ENCODE results near the gene CYP24A1. TPM values are rescaled to one million over a fixed set of nuclear protein-coding genes. Genes with fewer than 3 reads are reported as not detected.
A peak's percentile ranks its signal among the peaks of the same experiment; 100 is the strongest.

Gene CYP24A1
- total RNA-seq, 3 donors from 2014 or later (not counting 1 experiment from before 2014, with no cell fraction given) = 0.12 TPM; not detected in 2

DNA sequence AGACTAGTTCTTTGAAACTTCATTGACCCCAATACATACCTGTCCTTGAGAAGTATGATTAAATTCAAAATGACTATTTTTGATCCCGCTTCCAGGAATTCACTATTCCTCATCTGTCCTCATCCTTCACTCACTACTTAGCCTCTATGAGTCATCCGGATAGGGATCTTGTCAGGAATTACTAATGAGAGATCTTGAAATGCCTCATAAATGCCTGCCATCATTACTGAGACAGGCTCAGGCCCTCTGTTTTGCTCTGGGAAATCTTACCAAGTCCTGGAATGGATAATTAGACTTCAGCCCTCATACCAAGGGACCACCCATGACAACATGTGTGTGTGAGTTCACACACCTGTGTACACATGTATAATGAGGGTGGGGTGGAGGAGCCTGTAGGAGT lies 2.8 kb upstream of the CYP24A1 start:
- H3K27me3 ChIP-seq (ENCODE audit: control insufficient read depth, insufficient read depth, low read length) = peaks cover 34% of the 10 kb centered on the region
- no peaks in the 10 kb centered on the region for H3K9me3 Mint-ChIP-seq
- H3K4me3 ChIP-seq (ENCODE audit: low read length) = no peak overlapping the region
- intact Hi-C loops (cut with micrococcal nuclease) = no loop called here
- no peak overlapping the region for H3K27ac ChIP-seq (ENCODE audit: low read length)
- no peaks in the 10 kb centered on the region for H3K36me3 Mint-ChIP-seq
- no peak for DNase-seq
- H3K9me3 ChIP-seq (ENCODE audit: control insufficient read depth, insufficient read depth, low read length) = no peaks in the 10 kb centered on the region
- no peak for ATAC-seq
- H3K36me3 ChIP-seq (ENCODE audit: control insufficient read depth, insufficient read depth, low read length) = no peaks in the 10 kb centered on the region
- peaks cover 12% of the 10 kb centered on the region for H3K4me1 ChIP-seq (ENCODE audit: control insufficient read depth, insufficient read depth, low read length)
- H3K4me1 Mint-ChIP-seq = peaks cover 4 to 13% of the 10 kb centered on the region in 2 donors
- H3K27me3 Mint-ChIP-seq (ENCODE audit: low read depth in 2 of 2) = peaks cover 48 to 75% of the 10 kb centered on the region in 2 donors
- H3K27ac Mint-ChIP-seq = no peak overlapping the region
- 79% methylated on average over 2 of the region's 2 CpGs for WGBS (ENCODE audit: insufficient coverage)
- TF ChIP-seq, protein P1, sequence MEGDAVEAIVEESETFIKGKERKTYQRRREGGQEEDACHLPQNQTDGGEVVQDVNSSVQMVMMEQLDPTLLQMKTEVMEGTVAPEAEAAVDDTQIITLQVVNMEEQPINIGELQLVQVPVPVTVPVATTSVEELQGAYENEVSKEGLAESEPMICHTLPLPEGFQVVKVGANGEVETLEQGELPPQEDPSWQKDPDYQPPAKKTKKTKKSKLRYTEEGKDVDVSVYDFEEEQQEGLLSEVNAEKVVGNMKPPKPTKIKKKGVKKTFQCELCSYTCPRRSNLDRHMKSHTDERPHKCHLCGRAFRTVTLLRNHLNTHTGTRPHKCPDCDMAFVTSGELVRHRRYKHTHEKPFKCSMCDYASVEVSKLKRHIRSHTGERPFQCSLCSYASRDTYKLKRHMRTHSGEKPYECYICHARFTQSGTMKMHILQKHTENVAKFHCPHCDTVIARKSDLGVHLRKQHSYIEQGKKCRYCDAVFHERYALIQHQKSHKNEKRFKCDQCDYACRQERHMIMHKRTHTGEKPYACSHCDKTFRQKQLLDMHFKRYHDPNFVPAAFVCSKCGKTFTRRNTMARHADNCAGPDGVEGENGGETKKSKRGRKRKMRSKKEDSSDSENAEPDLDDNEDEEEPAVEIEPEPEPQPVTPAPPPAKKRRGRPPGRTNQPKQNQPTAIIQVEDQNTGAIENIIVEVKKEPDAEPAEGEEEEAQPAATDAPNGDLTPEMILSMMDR (IDR thresholded peaks at IDR 0.05) = no peak
- no peak overlapping the region for H3K4me3 Mint-ChIP-seq

DNA sequence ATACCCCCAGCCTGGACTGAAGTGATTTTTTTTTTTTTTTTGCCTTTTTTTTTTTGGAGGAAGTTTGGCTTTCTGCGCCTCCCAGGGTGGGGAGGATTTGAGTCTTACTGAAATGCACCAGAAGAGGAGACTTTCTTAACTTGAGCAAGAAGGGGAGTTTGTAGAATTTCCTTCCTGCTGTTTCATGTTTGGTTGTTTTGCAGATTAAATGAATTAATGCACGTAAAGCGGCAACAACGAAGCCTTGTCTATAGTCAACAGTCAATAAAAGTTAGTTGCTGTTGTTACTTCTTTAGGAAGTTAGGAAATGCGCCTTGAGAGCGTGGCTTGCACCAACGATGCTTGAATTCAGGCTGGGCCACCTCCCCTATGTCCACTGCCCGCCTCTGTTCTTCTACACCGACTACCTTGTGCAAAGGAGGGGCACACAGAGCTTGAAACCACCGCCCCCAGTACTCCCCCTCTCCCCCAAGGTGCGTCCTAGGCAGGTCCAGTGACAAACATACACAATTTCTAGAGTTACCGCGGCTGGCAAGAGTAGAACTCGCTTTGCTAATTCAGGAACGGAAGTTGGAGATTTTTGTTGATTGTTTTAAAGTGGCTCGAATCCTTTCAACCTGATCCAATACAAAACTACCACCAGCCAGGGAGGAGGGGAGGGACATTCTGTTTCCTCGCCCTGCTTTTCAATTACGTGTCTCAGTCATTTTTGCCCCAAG lies 830 bp upstream of the CYP24A1 start:
- H3K4me3 Mint-ChIP-seq = no peak overlapping the region
- H3K4me3 ChIP-seq (ENCODE audit: low read length) = no peak overlapping the region
- no peak for ATAC-seq
- peaks cover 12% of the 10 kb centered on the region for H3K4me1 ChIP-seq (ENCODE audit: control insufficient read depth, insufficient read depth, low read length)
- intact Hi-C loops (cut with micrococcal nuclease) = no loop called here
- H3K27me3 Mint-ChIP-seq (ENCODE audit: low read depth in 2 of 2) = peaks cover 56 to 75% of the 10 kb centered on the region in 2 donors
- H3K4me1 Mint-ChIP-seq = peaks cover 4 to 13% of the 10 kb centered on the region in 2 donors
- no peak for DNase-seq
- H3K9me3 Mint-ChIP-seq = no peaks in the 10 kb centered on the region
- no peaks in the 10 kb centered on the region for H3K9me3 ChIP-seq (ENCODE audit: control insufficient read depth, insufficient read depth, low read length)
- peaks cover 40% of the 10 kb centered on the region for H3K27me3 ChIP-seq (ENCODE audit: control insufficient read depth, insufficient read depth, low read length)
- no peak overlapping the region for H3K27ac ChIP-seq (ENCODE audit: low read length)
- WGBS (ENCODE audit: insufficient coverage) = 9% methylated on average over 13 of the region's 18 CpGs
- no peak overlapping the region for H3K27ac Mint-ChIP-seq
- H3K36me3 ChIP-seq (ENCODE audit: control insufficient read depth, insufficient read depth, low read length) = no peaks in the 10 kb centered on the region
- TF ChIP-seq, protein P1 (IDR thresholded peaks at IDR 0.05) = no peak
- H3K36me3 Mint-ChIP-seq = no peaks in the 10 kb centered on the region

DNA sequence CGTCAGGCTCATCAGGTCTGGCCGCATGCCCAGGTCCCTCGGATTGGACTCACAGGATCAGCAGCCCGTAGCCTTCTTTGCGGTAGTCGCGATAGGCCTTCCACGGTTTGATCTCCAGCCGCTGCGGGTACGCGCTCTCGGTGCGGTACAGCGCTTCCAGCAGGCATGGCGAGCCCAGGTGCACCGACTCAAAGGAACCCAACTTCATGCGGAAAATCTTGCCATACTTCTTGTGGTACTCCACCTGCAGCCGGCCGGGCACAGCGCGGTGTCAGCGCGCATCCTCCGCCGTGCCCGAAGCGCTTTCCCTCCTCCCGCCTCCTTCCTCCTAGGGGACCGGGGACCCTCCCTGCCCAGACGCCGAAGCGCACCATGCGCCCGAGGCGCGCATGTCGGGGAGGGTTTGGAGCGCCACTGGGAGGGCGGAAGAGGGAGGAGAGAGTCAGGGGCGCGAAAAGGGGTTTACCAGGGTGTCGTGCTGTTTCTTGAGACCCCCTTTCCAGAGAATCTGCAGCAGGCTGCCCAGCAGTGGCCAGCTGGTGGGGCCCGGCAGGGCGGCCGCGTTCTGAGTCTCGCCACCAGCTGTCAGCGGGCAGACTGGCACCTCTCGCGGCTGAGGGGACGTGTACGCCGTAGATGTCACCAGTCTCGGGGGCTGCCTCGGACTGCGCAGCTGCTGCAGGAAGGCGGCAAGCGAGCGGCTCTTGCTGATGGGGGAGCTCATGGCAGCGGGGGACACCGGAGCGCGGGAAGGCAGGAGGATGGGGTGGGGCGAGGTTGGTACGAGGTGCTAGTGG lies 732 bp downstream of the CYP24A1 start:
- H3K4me3 Mint-ChIP-seq = peak overlapping the region; percentile 50
- H3K27me3 Mint-ChIP-seq (ENCODE audit: low read depth in 2 of 2) = peaks cover 71 to 84% of the 10 kb centered on the region in 2 donors
- TF ChIP-seq, protein P1 (IDR thresholded peaks at IDR 0.05) = no peak
- ATAC-seq (no peak), DNase-seq (peak in 1 of 2 donors; percentile 23)
- no peak overlapping the region for H3K27ac Mint-ChIP-seq
- no peaks in the 10 kb centered on the region for H3K9me3 Mint-ChIP-seq
- no peak overlapping the region for H3K27ac ChIP-seq (ENCODE audit: low read length)
- WGBS (ENCODE audit: insufficient coverage) = 4% methylated on average over 66 of the region's 66 CpGs
- H3K4me1 Mint-ChIP-seq = peaks cover 4 to 13% of the 10 kb centered on the region in 2 donors
- intact Hi-C loops (cut with micrococcal nuclease) = no loop called here
- peaks cover 40% of the 10 kb centered on the region for H3K27me3 ChIP-seq (ENCODE audit: control insufficient read depth, insufficient read depth, low read length)
- peaks cover 12% of the 10 kb centered on the region for H3K4me1 ChIP-seq (ENCODE audit: control insufficient read depth, insufficient read depth, low read length)
- no peaks in the 10 kb centered on the region for H3K36me3 Mint-ChIP-seq
- H3K9me3 ChIP-seq (ENCODE audit: control insufficient read depth, insufficient read depth, low read length) = no peaks in the 10 kb centered on the region
- no peaks in the 10 kb centered on the region for H3K36me3 ChIP-seq (ENCODE audit: control insufficient read depth, insufficient read depth, low read length)
- H3K4me3 ChIP-seq (ENCODE audit: low read length) = no peak overlapping the region

Data from natural killer cell (primary cell).